ENCODE measurements around the gene SIRT3. TPM values are rescaled to one million over a fixed set of nuclear protein-coding genes. Genes with fewer than 3 reads are reported as not detected.

Gene SIRT3
- total RNA-seq, 1 experiment from 2014 or later = 13.8 TPM

DNA sequence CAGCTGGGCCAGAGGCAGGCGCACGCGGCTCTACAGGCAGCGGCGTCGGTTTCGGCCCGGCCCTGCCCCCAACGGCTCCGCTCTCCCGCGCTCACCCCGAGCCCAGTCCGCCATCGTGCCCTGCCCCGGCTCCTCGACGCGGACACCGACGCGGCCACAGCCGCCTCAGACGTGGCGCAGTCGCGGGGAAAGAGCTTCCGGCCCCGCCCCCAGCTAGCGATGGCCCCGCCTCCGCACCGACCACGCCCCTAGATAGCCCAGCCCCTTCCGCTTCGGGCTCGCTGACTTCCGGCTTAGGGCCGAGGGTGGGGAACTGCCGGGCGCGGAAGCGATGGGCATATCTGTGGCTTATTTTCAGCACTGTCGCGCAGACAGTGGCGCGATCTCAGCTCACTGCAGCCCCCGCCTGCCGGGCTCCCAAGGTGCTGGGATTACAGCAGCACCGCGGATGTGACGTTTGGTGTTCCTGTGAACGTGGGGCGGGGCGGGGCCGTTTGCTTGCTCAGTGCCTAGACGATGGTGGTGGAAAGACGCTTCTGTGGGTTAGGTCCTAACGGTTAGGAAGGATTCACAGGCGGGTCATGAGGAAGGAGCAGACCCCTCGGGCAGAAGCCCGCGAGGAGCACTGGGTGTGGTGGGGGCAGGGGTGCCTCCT, 28.8 kb downstream of the SIRT3 start, which contains the start of the genes BET1L and RIC8A:
TSS of gene BET1L (minus strand) at position 192 of the 655 bp plus-strand sequence. CDS start at position 114, 78 bp downstream.
TSS of gene RIC8A (plus strand) at position 501 of the 655 bp plus-strand sequence. CDS start 1,147 bp downstream, outside the sequence.
- DNase-seq (peak; percentile 94), ATAC-seq (peak; percentile 65)
- Histone ChIP-seq H3K4me3 (ENCODE audit: low read length) (peak within 1 kb of the TSS; percentile 91), H3K36me3 (ENCODE audit: low read depth, low read length) (peaks cover 33% of the 10 kb centered on the region), H3K4me1 (ENCODE audit: insufficient read depth, low read length) (peaks cover 23% of the 10 kb centered on the region), H3K27ac (ENCODE audit: low read length) (peak within 1 kb of the TSS; percentile 98), H3F3A (ENCODE audit: low read length, unreplicated experiment) (no peaks in the 10 kb centered on the region), H3K79me2 (ENCODE audit: low read length) (peaks cover 61% of the 10 kb centered on the region), H3K4me2 (ENCODE audit: low read length) (peak within 1 kb of the TSS; percentile 97), H2AFZ (ENCODE audit: low read length) (peak within 1 kb of the TSS; percentile 74), H4K20me1 (ENCODE audit: low read length) (no peaks in the 10 kb centered on the region), H3K9ac (ENCODE audit: low read length) (peak within 1 kb of the TSS; percentile 98), H3K9me3 (ENCODE audit: low read length) (no peaks in the 10 kb centered on the region), H3K9me2 (replicated peaks; ENCODE audit: low read length) (no peaks in the 10 kb centered on the region), H3K27me3 (ENCODE audit: low read length) (no peaks in the 10 kb centered on the region)
- no TSS peak for BruUV-seq (replicated peaks)
- intact Hi-C loops (cut with micrococcal nuclease) = loop anchor here (1.0 kb wide), 1 partner anchor 29 kb away; the partner anchor contains the start of genes PSMD13 and SIRT3
- POLR2A ChIA-PET (ENCODE audit: unreplicated experiment) = interaction anchor here (0.5 to 1.0 kb wide), 6 partner anchors 9 to 299 kb away, joined by 3 to 8 read pairs (median 4); no protein-coding TSS in a partner anchor
- CTCF ChIA-PET = interaction anchor here (0.7 kb wide), 1 partner anchor 9 kb away, joined by 3 read pairs; no protein-coding TSS in a partner anchor
- TF ChIP-seq, protein P1, sequence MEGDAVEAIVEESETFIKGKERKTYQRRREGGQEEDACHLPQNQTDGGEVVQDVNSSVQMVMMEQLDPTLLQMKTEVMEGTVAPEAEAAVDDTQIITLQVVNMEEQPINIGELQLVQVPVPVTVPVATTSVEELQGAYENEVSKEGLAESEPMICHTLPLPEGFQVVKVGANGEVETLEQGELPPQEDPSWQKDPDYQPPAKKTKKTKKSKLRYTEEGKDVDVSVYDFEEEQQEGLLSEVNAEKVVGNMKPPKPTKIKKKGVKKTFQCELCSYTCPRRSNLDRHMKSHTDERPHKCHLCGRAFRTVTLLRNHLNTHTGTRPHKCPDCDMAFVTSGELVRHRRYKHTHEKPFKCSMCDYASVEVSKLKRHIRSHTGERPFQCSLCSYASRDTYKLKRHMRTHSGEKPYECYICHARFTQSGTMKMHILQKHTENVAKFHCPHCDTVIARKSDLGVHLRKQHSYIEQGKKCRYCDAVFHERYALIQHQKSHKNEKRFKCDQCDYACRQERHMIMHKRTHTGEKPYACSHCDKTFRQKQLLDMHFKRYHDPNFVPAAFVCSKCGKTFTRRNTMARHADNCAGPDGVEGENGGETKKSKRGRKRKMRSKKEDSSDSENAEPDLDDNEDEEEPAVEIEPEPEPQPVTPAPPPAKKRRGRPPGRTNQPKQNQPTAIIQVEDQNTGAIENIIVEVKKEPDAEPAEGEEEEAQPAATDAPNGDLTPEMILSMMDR (conservative IDR thresholded peaks at IDR 0.05; ENCODE audit: low read depth, low read length) = no peak
- TF ChIP-seq EZH2phosphoT487 (IDR thresholded peaks at IDR 0.05; ENCODE audit: borderline replicate concordance, low read length) (no peak), EZH2 (IDR thresholded peaks at IDR 0.05; ENCODE audit: low read length, unreplicated experiment) (no peak)

GRCh38 chr11:206526-207207, 29.5 kb downstream of the SIRT3 start:
- peak overlapping the region; percentile 91 for H3K4me3 ChIP-seq (ENCODE audit: low read length)
- DNase-seq = no peak
- no peak for ATAC-seq
- peaks cover 27% of the 10 kb centered on the region; the same call in 1 of the 2 replicates for H3K36me3 ChIP-seq (ENCODE audit: low read depth, low read length)
- H3K9me2 ChIP-seq (replicated peaks; ENCODE audit: low read length) = no peaks in the 10 kb centered on the region
- H3F3A ChIP-seq (ENCODE audit: low read length, unreplicated experiment) = no peaks in the 10 kb centered on the region
- ChIA-PET CTCF (interaction anchor here (0.7 kb wide), 1 partner anchor 10 kb away, joined by 3 read pairs; no protein-coding TSS in a partner anchor), POLR2A (ENCODE audit: unreplicated experiment) (interaction anchor here (0.5 to 1.0 kb wide), 5 partner anchors 9 to 61 kb away, joined by 3 to 6 read pairs (median 3); no protein-coding TSS in a partner anchor)
- intact Hi-C loops (cut with micrococcal nuclease) = loop anchor here (1.0 kb wide), 1 partner anchor 30 kb away; the partner anchor contains the start of genes PSMD13 and SIRT3
- no peaks in the 10 kb centered on the region for H4K20me1 ChIP-seq (ENCODE audit: low read length)
- H3K79me2 ChIP-seq (ENCODE audit: low read length) = peaks cover 61% of the 10 kb centered on the region
- TF ChIP-seq EZH2 (IDR thresholded peaks at IDR 0.05; ENCODE audit: low read length, unreplicated experiment) = no peak
- TF ChIP-seq EZH2phosphoT487 (IDR thresholded peaks at IDR 0.05; ENCODE audit: borderline replicate concordance, low read length) = no peak
- TF ChIP-seq, protein P1 (conservative IDR thresholded peaks at IDR 0.05; ENCODE audit: low read depth, low read length) = no peak
- peak overlapping the region; percentile 98 for H3K9ac ChIP-seq (ENCODE audit: low read length)
- H3K4me1 ChIP-seq (ENCODE audit: insufficient read depth, low read length) = peaks cover 23% of the 10 kb centered on the region
- H3K4me2 ChIP-seq (ENCODE audit: low read length) = peak overlapping the region; percentile 97
- peak overlapping the region; percentile 98 for H3K27ac ChIP-seq (ENCODE audit: low read length)
- BruUV-seq (replicated peaks) = TSS peak; percentile 22
- no peak overlapping the region; the same call in 1 of the 2 replicates for H2AFZ ChIP-seq (ENCODE audit: low read length)
- no peaks in the 10 kb centered on the region for H3K9me3 ChIP-seq (ENCODE audit: low read length)
- no peaks in the 10 kb centered on the region for H3K27me3 ChIP-seq (ENCODE audit: low read length)

Measured in PC-3 (cell line).